Type B pancreatic cell (in vitro differentiated cells): ENCODE measurements around the gene KLF13. TPM values are rescaled to one million over a fixed set of nuclear protein-coding genes. Genes with fewer than 3 reads are reported as not detected.

Experiments used
- DNase-seq: peaks from one replicate; pipeline ENCODE4 v3.0.0; 2021; ENCODE audit warnings: mixed read lengths; ENCODE audit not compliant: unreplicated experiment; ENCODE audit errors: extremely low spot score
- H3K27ac Mint-ChIP-seq: 2 replicates; pipeline ENCODE4 v1.8.0; 2021; ENCODE audit warnings: mild to moderate bottlenecking, mixed read lengths
- H3K27me3 Mint-ChIP-seq: 2 replicates; pipeline ENCODE4 v1.8.0; 2021; ENCODE audit warnings: mixed read lengths
- H3K36me3 Mint-ChIP-seq: 2 replicates; pipeline ENCODE4 v1.8.0; 2021; ENCODE audit warnings: mixed read lengths
- H3K4me1 Mint-ChIP-seq: one replicate; pipeline ENCODE4 v1.8.0; 2021; ENCODE audit warnings: mixed read lengths; ENCODE audit not compliant: unreplicated experiment
- H3K4me3 Mint-ChIP-seq: 2 replicates; pipeline ENCODE4 v1.8.0; 2021; ENCODE audit warnings: mild to moderate bottlenecking, mixed read lengths
- H3K9me3 Mint-ChIP-seq: 2 replicates; pipeline ENCODE4 v1.8.0; 2021; ENCODE audit warnings: mixed read lengths
- CTCF ChIP-seq: fragments of 200-600 bp; sonication (generic); conservative IDR thresholded peaks from 2 replicates; pipeline ENCODE4 v1.5.0; 2021; ENCODE audit warnings: antibody characterized with exemption, mild to moderate bottlenecking
- total RNA-seq: library from RNA; stranded (reverse); gene quantifications from 2 replicates; pipeline ENCODE4 v1.2.1, GENCODE V29; 2021; ENCODE audit warnings: low replicate concordance

KLF13 gene
- total RNA-seq, 1 donor from 2014 or later = 38.6 TPM

- peak overlapping the region; percentile 76 for H3K4me3 Mint-ChIP-seq
- TF ChIP-seq CTCF = no peak
- H3K9me3 Mint-ChIP-seq = peaks cover 12% of the 10 kb centered on the region
- peaks cover 35% of the 10 kb centered on the region for H3K27me3 Mint-ChIP-seq
- DNase-seq = no peak
- peaks cover 3% of the 10 kb centered on the region for H3K36me3 Mint-ChIP-seq
- no peak overlapping the region for H3K27ac Mint-ChIP-seq
- H3K4me1 Mint-ChIP-seq = no peaks in the 10 kb centered on the region
These were observed 66.9 kb downstream of the KLF13 start for GRCh38 chr15:31393444-31394091.

GRCh38 chr15:31396881-31397560 is 70.4 kb downstream of the KLF13 start:
- no peaks in the 10 kb centered on the region for H3K4me1 Mint-ChIP-seq
- no peaks in the 10 kb centered on the region for H3K9me3 Mint-ChIP-seq
- H3K27me3 Mint-ChIP-seq = peaks cover 29% of the 10 kb centered on the region
- no peaks in the 10 kb centered on the region for H3K36me3 Mint-ChIP-seq
- peak; percentile 77 for DNase-seq
- peak overlapping the region; percentile 70 for H3K27ac Mint-ChIP-seq
- H3K4me3 Mint-ChIP-seq = peak overlapping the region; percentile 53
- TF ChIP-seq CTCF = no peak

- Mint-ChIP-seq H3K27me3 (peaks cover 23% of the 10 kb centered on the region), H3K4me1 (no peaks in the 10 kb centered on the region), H3K36me3 (no peaks in the 10 kb centered on the region), H3K27ac (peak overlapping the region; percentile 46), H3K4me3 (peak overlapping the region; percentile 14), H3K9me3 (no peaks in the 10 kb centered on the region)
- no peak for TF ChIP-seq CTCF
- DNase-seq = no peak
These were observed 71.4 kb downstream of the KLF13 start for GRCh38 chr15:31397851-31398661.

GRCh38 chr15:31398677-31399301 is 72.2 kb downstream of the KLF13 start:
- no peak for TF ChIP-seq CTCF
- peaks cover 15% of the 10 kb centered on the region for H3K27me3 Mint-ChIP-seq

GRCh38 chr15:31399544-31400171 is 73.0 kb downstream of the KLF13 start:
- DNase-seq = no peak
- peaks cover 9% of the 10 kb centered on the region for H3K27me3 Mint-ChIP-seq
- no peaks in the 10 kb centered on the region for H3K36me3 Mint-ChIP-seq
- no peaks in the 10 kb centered on the region for H3K9me3 Mint-ChIP-seq
- no peaks in the 10 kb centered on the region for H3K4me1 Mint-ChIP-seq
- no peak overlapping the region for H3K4me3 Mint-ChIP-seq
- TF ChIP-seq CTCF = no peak
- no peak overlapping the region for H3K27ac Mint-ChIP-seq

More at GRCh38 chr15:31398677-31399301, 72.2 kb downstream of the KLF13 start:
- no peak overlapping the region for H3K4me3 Mint-ChIP-seq
- H3K27ac Mint-ChIP-seq = no peak overlapping the region
- DNase-seq = no peak
- H3K4me1 Mint-ChIP-seq = no peaks in the 10 kb centered on the region
- no peaks in the 10 kb centered on the region for H3K36me3 Mint-ChIP-seq
- no peaks in the 10 kb centered on the region for H3K9me3 Mint-ChIP-seq
